GM19043 (cell line): Measurements from ENCODE around the gene SETD4.

Experiments used
- ATAC-seq: cut with Tn5 transposase; IDR thresholded peaks from one replicate; pipeline ENCODE4 v1.9.1; 2021; ENCODE audit warnings: low read depth; ENCODE audit not compliant: unreplicated experiment

The SETD4 gene

DNA sequence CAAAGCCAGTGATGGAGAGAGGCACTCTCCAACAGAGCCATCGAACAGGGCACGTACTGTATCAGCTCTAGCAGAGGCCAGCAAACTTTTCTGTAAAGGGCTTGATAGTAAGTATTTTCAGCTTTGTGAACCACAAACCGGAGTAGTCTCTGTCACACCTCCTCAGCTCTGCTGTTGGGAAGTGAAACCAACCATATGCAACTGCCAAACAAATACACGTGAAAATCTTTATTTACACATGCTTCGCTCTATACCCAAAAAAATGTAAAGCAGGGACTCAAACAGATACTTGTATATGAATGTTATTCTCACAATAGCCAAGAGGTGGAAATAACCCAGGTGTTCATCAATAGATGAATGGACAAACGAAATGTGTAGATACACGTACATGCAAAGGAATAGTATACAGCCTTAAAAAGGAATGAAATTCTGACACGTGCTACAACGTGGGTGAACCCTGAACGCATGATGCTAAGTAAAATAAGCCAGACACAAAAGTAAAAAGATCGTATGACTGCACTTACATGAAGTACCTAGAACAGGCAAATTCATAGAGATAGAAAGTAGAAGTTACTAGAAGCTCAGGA lies 39.0 kb downstream of the SETD4 start:
- ATAC-seq, result no peak

- no peak for ATAC-seq
Observed at GRCh38 chr21:36015045-36015444, 45.3 kb downstream of the SETD4 start.

- no peak for ATAC-seq
Observed at GRCh38 chr21:36010801-36011200, 49.5 kb downstream of the SETD4 start.

GRCh38 chr21:36008505-36008904 lies 51.8 kb downstream of the SETD4 start:
- ATAC-seq, result no peak

DNA sequence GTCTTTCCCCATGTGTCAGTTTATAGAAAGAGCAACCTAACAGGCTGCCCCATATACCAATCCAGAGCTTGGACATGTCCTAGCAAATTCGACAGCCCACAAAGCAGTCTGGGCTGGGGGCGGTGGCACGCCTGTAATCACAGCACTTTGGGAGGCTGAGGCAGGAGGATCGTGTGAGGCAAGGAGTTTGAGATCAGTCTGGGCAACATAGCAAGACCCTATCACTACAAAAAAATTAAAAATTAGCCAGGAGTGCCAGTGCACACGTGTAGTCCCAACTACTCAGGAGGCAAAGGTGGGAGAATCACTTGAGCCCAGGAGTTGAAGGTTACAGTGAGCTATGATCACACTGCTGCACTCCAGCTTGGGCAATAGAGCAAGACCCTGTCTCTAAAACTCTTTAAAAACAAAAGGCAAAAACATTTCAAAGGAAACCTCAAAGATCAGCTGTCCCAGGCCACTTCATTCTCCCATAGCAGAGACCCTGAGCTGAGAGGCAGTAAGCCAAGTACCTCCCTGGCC lies 54.4 kb downstream of the SETD4 start:
- ATAC-seq, result no peak

DNA sequence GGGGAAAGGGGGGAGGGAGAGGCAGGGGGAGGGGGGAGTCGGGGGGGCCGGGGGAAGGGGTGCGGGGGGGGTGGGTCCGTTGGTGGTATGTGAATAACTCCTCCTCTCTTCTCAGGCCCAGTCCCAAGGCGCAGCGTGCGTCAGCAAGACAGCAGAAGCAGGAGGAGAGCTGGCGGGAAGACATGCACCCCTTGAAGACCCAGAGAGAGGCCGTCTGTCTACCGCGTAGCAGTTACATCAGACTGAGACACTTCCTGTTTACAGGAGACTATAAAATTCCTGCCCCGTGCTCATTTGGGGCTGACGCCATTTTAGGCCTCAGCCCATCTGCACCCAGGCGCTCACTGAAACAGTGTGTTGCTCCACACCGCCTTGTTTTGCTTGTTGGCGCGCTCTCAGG lies 55.3 kb downstream of the SETD4 start:
- no peak for ATAC-seq

DNA sequence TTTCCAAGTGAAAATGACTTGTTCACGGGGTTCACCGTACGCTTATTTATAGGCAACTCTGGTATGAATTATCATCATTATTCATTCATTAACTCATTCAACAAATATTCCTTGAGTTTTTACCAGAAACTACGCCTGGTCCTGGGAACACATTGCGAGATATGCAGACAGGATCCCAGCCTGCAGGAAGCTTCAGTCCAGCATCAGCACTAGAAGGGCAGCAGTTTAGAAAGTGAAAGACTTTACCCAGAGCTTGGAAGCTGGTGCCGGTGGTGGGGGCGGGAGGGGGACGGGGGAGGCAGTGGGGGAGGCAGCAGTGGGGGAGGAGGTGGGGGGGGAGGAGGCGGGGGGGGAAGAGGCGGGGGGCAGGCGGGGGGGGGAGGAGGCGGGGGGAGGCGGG lies 55.9 kb downstream of the SETD4 start:
- no peak for ATAC-seq

DNA sequence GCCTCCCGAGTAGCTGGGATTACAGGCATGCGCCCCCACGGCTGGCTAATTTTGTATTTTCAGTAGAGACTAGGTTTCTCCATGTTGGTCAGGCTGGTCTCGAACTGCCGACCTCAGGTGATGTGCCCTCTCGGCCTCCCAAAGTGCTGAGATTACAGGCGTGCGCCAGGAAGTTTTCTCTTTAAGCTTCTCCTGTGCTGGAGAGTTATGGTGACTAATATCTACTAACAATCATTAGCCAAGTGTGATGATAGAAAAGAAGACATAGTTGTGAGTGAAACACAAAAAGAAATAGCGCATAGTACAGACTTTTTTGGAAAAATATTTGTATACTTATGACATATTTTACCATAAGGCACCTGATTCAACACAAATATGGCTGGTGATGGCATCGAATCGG lies 56.5 kb downstream of the SETD4 start:
- no peak for ATAC-seq

DNA sequence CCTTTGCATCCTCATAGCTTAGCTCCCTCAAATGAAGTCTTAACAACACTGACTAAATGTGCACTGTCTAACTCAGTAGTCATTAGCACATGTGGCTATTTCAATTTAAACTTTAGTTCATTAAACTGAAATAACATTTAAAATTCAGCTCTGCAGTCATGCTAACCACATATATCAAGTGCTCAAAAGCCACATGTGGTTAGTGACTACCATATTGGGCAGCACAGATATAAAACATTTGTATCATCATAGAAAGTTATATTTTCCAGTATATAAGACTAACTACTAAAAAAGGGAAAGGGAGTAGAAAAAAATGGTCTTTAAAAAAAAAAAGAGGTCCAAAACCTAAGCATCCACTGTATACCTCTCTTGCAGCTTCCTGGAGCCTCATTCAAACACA lies 64.1 kb downstream of the SETD4 start:
- ATAC-seq, result no peak

DNA sequence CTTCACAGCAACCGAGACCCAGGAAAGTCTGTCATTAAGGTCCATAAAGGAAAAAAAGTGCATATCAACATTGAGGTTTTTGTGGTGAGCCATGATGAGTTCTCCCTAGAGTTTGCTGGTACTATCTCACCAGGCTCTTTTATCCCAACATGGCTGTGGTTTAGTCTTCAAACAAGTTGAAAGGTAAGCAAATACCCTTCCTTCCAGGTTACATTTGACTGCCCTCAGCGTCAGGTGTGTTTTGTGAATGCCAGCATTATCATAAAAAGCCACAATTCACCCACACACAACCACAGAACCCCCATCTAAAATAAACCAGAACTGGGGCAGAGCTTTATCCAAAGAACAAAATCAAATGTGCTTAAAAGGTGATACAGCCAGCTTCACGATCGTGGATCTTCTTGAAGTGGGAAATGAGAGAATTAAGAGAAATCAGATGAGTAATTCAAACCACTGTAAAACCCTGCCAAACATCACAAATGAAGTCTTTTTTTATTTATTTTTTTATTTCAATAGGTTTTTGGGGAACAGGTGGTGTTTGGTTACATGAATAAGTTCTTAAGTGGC lies 64.7 kb downstream of the SETD4 start:
- no peak for ATAC-seq

GRCh38 chr21:35994613-35995012 lies 65.7 kb downstream of the SETD4 start:
- ATAC-seq, result no peak

GRCh38 chr21:35993875-35994490 lies 66.3 kb downstream of the SETD4 start:
- no peak for ATAC-seq

DNA sequence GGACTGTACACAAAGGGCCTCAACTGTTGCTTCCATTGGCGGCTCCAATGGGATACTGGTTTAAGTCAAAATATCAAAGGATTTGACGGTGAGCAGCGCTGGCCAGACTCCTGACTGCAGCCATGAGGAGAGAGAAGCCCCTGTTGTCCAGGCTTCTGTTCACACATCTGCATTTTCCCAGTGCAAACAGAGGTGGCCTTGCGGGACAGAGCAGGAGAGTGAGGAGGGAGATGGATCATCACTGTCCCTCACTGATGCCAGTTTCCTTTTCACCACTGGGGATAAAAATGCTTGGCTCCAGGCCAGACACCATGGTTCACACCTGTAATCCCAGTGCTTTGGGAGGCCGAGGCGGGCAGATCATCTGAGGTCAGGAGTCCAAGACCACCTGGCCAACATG lies 69.2 kb downstream of the SETD4 start:
- ATAC-seq, result no peak

DNA sequence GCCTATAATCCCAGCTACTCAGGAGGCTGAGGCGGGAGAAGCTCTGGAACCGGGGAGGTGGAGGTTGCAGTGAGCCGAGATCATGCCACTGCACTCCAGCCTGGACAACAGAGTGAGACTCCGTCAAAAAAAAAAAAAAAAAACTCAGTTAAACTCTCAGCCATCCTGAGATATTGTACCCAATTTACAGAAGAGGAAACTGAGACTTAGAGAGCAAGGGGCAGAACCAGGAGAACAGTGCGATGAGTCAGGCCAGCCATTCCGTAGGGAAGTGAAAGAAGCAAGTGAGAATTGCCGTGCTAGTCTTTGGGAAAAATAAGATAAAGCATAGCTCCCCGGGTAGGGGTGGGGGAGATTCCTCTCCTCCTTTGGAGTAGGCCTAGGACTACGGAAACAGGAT lies 69.7 kb downstream of the SETD4 start:
- ATAC-seq, result no peak

DNA sequence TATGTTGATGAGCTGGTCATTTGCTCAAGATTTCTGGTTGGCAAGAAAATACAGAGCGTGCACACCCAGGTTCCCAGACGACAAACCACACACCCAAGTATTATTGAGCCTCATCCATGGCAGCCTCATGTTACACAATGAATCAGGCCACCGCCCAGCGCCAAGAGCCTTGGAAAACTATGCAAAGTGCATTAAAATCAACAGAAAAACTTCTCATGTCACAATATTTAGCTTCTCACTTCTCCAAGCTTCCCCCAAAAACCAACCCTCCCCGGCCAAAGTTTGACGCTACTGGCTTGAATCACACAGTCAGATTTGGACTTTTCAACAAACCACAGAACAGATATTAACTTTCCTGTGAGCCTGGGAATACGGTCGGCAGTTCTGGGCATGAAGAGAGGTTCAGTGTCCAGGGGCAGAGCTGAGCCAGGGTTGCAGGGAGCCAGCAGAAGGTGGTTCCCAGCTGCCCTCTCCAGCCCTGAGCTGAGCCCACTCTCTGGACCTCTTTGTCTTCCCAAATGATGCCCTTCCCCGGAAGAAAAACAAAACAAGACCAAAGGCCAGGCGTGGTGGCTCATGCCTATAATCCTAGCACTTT lies 71.1 kb downstream of the SETD4 start:
- no peak for ATAC-seq

DNA sequence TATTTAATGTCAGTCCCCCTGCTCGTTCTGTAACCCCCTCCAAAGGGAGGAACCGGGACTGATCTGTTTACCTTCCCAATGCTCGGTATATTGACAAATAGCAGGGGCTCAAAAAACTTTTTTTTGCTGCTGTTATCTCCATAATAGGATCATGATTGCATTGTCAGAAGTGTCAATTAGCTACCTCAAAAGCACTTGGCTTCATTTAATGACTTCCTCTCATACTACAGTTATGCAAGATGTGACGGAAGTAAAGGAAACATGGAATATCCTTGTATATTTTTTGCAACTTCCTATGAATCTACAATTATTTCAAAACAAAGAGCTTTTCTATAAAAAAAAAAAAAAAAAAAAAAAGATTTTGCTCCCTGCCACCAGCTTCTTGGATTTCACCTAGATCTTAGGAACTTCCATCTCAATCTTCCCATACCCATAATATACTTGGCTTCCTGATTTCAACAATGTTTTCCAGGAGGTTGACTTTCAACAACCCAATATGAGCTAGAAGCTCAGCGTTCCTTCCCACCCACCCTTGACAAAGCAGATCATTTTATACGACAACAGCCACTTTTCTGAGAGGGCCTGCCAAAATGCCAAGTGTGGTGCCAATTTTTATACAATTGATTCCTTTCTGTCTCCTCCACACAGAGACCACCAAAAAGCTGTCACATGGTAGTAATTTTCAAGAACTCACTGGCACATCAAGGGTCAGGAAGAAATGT lies 71.7 kb downstream of the SETD4 start:
- no peak for ATAC-seq

- no peak for ATAC-seq
Observed at GRCh38 chr21:35987475-35987874, 72.9 kb downstream of the SETD4 start.

- ATAC-seq, result no peak
Observed at GRCh38 chr21:35984654-35985361, 75.5 kb downstream of the SETD4 start.
